Measurements from ENCODE around the gene GBF1. TPM values are rescaled to one million over a fixed set of nuclear protein-coding genes. Genes with fewer than 3 reads are reported as not detected.

The GBF1 gene
- total and polyA plus RNA-seq, 10 of the 15 experiments (the other 5 are each of a cell fraction or from before 2014, with no cell fraction given), result 0.82 to 42.0 (median 21.8) TPM

DNA sequence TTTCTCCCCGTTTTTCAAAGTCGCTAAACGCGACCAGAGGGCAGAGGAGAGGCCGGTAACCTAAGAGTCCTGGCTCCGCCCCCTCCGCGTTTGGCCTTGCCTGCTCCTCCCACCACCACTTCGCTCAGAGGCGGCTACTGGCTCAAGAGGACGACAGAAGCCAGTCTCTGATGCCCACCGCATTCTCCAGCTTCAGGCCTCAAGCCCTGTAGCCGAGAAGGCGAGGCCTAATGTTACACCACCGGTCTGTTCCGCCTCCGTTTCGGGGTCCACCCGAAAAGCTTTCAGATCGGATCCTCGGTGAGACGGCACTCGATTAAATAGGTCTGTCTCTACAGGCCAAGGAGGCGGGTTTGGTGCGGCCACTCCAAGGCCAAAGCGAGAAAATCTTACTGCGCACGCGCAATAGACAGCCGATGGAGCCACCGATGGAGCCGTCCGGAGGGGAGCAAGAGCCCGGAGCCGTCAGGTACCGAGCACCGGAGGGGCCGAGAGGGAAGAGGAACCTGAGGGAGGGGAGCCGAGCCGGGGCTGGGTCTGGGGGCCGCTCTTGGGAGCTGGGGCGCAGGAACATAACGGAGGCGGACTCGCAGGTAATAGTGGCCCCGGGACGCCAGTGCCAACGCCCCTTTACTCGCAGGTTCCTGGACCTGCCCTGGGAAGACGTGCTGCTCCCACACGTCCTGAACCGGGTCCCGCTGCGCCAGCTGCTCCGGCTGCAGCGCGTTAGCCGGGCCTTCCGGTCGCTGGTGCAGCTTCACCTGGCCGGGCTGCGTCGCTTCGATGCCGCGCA is 175.6 kb downstream of the GBF1 start, which contains the start of gene FBXL15 (continued):
- TF ChIP-seq CEBPZ (IDR thresholded peaks at IDR 0.05; ENCODE audit: low read depth, low read length) (peak; percentile 44; the same call in 1 of the 2 replicates), IKZF1 (conservative IDR thresholded peaks at IDR 0.05) (peak; percentile 94), SREBF1 (IDR thresholded peaks at IDR 0.05; ENCODE audit: low read length) (no peak), NRF1 (conservative IDR thresholded peaks at IDR 0.05; ENCODE audit: low read depth, low read length) (peak; percentile 31; the same call in 1 of the 2 replicates), NR2C1 (IDR thresholded peaks at IDR 0.05) (peak; percentile 70), POLR2AphosphoS5 (IDR thresholded peaks at IDR 0.05; ENCODE audit: low read length) (peak; percentile 59; the same call in 1 of the 2 replicates), MTA3 (IDR thresholded peaks at IDR 0.05; ENCODE audit: borderline replicate concordance, low read length) (no peak), MTA2 (IDR thresholded peaks at IDR 0.05; ENCODE audit: low read depth) (0 out of 2 replicates have a peak, but pooled peaks have one; percentile 23), IKZF2 (IDR thresholded peaks at IDR 0.05) (peak; percentile 49 to 52; a peak in 3 of 4 replicates), PML (IDR thresholded peaks at IDR 0.05; ENCODE audit: low read length) (no peak), ETV6 (conservative IDR thresholded peaks at IDR 0.05 in 1 of 2, IDR thresholded peaks at IDR 0.05 in 1 of 2; ENCODE audit: borderline replicate concordance in 1 of 2, low read depth in 1 of 2) (no peak)
- TF ChIP-seq, protein P1, sequence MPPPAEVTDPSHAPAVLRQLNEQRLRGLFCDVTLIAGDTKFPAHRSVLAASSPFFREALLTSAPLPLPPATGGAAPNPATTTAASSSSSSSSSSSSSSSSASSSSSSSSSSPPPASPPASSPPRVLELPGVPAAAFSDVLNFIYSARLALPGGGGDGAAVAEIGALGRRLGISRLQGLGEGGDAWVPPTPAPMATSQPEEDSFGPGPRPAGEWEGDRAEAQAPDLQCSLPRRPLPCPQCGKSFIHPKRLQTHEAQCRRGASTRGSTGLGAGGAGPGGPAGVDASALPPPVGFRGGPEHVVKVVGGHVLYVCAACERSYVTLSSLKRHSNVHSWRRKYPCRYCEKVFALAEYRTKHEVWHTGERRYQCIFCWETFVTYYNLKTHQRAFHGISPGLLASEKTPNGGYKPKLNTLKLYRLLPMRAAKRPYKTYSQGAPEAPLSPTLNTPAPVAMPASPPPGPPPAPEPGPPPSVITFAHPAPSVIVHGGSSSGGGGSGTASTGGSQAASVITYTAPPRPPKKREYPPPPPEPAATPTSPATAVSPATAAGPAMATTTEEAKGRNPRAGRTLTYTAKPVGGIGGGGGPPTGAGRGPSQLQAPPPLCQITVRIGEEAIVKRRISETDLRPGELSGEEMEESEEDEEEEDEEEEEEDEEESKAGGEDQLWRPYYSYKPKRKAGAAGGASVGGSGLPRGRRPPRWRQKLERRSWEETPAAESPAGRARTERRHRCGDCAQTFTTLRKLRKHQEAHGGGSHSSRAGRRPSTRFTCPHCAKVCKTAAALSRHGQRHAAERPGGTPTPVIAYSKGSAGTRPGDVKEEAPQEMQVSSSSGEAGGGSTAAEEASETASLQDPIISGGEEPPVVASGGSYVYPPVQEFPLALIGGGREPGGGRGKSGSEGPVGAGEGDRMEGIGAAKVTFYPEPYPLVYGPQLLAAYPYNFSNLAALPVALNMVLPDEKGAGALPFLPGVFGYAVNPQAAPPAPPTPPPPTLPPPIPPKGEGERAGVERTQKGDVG (CRISPR knock-in tag; IDR thresholded peaks at IDR 0.05), result no peak
- TF ChIP-seq, protein P2, sequence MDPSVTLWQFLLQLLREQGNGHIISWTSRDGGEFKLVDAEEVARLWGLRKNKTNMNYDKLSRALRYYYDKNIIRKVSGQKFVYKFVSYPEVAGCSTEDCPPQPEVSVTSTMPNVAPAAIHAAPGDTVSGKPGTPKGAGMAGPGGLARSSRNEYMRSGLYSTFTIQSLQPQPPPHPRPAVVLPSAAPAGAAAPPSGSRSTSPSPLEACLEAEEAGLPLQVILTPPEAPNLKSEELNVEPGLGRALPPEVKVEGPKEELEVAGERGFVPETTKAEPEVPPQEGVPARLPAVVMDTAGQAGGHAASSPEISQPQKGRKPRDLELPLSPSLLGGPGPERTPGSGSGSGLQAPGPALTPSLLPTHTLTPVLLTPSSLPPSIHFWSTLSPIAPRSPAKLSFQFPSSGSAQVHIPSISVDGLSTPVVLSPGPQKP (IDR thresholded peaks at IDR 0.05; ENCODE audit: low read depth, low read length), result no peak
- TF ChIP-seq, protein P3, sequence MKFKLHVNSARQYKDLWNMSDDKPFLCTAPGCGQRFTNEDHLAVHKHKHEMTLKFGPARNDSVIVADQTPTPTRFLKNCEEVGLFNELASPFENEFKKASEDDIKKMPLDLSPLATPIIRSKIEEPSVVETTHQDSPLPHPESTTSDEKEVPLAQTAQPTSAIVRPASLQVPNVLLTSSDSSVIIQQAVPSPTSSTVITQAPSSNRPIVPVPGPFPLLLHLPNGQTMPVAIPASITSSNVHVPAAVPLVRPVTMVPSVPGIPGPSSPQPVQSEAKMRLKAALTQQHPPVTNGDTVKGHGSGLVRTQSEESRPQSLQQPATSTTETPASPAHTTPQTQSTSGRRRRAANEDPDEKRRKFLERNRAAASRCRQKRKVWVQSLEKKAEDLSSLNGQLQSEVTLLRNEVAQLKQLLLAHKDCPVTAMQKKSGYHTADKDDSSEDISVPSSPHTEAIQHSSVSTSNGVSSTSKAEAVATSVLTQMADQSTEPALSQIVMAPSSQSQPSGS (IDR thresholded peaks at IDR 0.05; ENCODE audit: low read length), result no peak

All from GM12878 (cell line).